HepG2 (cell line): ENCODE measurements around the gene SOCS1. TPM values are rescaled to one million over a fixed set of nuclear protein-coding genes. Genes with fewer than 3 reads are reported as not detected.
A peak's percentile ranks its signal among the peaks of the same experiment; 100 is the strongest.

Experiments
- BRCA1 ChIP-seq: sonication (generic); formaldehyde crosslinking; IDR thresholded peaks from 2 replicates; pipeline ENCODE4 v1.4.0; 2020; ENCODE audit warnings: missing genetic modification reagents
- NR2C2 ChIP-seq: sonication (generic); formaldehyde crosslinking; IDR thresholded peaks from 2 replicates; pipeline ENCODE4 v1.4.0; 2020; ENCODE audit warnings: missing genetic modification reagents, mild to moderate bottlenecking, moderate library complexity, borderline replicate concordance
- TEAD2 ChIP-seq: sonication (generic); formaldehyde crosslinking; IDR thresholded peaks from 2 replicates; pipeline ENCODE4 v1.9.0; 2021; ENCODE audit warnings: missing genetic modification reagents
- ZNF562 ChIP-seq: sonication (generic); formaldehyde crosslinking; IDR thresholded peaks from 2 replicates; pipeline ENCODE4 v1.8.0; 2022; ENCODE audit warnings: missing genetic modification reagents, borderline replicate concordance
- ZNF777 ChIP-seq: sonication (generic); formaldehyde crosslinking; IDR thresholded peaks from 2 replicates; pipeline ENCODE4 v1.4.0; 2020; ENCODE audit warnings: missing genetic modification reagents
- polyA plus RNA-seq, 8 experiments: library from polyadenylated mRNA; depleted of rRNA in 3 of 8; stranded (reverse) in 7 of 8; unstranded in 1 of 8; fragments of >200 nt; fragmentation: Illumina TruSeq in 4 of 8; extraction: Trizol in 4 of 8; gene quantifications; 2 replicates each; pipeline versions ENCODE4 v1.2.1 to v1.2.3, GENCODE V29; 2011 to 2016; ENCODE audit warnings: low read depth in 4 of 8, missing spikeins in 1 of 8, mixed read lengths in 1 of 8; ENCODE audit not compliant: insufficient read depth in 1 of 8
- total RNA-seq, 5 experiments: library from RNA; depleted of rRNA; stranded (reverse); fragments of >200 nt; fragmentation: Illumina TruSeq; extraction: Trizol; gene quantifications; 2 replicates each; pipeline ENCODE4 v1.2.3, GENCODE V29; 2016; ENCODE audit warnings: low read depth in 1 of 5
- TF ChIP-seq, protein P1 (sequence below), 2 experiments: sonication (generic) in 1 of 2; formaldehyde crosslinking in 1 of 2; IDR thresholded peaks; 2 replicates each; pipeline versions ENCODE4 v1.4.0 to v1.6.1; 2016 to 2020; ENCODE audit warnings: borderline replicate concordance in 1 of 2, low read depth in 1 of 2, mild to moderate bottlenecking in 1 of 2, missing genetic modification reagents in 1 of 2
- TF ChIP-seq, protein P2 (sequence below): sonication (generic); formaldehyde crosslinking; conservative IDR thresholded peaks from 2 replicates; pipeline ENCODE4 v1.8.0; 2022; ENCODE audit warnings: low read depth, missing genetic modification reagents
- TF ChIP-seq, protein P3 (sequence below): sonication (generic); formaldehyde crosslinking; IDR thresholded peaks from 2 replicates; pipeline ENCODE4 v1.4.0; 2020; ENCODE audit warnings: missing genetic modification reagents, borderline replicate concordance
- TF ChIP-seq, protein P4 (sequence below): IDR thresholded peaks from 2 replicates; pipeline ENCODE4 v1.6.1; 2018; ENCODE audit warnings: missing genetic modification reagents
- TF ChIP-seq, protein P5 (sequence below): IDR thresholded peaks from 2 replicates; pipeline ENCODE4 v1.6.1; 2016
- TF ChIP-seq, protein P6 (sequence below): sonication (generic); formaldehyde crosslinking; IDR thresholded peaks from 2 replicates; pipeline ENCODE4 v1.8.1; 2023; ENCODE audit warnings: mild to moderate bottlenecking, missing genetic modification reagents

Gene SOCS1
- total and polyA plus RNA-seq, 2 of the 13 experiments (the other 11 are each of a cell fraction or from before 2014, with no cell fraction given): 5.3 to 6.3 TPM

DNA sequence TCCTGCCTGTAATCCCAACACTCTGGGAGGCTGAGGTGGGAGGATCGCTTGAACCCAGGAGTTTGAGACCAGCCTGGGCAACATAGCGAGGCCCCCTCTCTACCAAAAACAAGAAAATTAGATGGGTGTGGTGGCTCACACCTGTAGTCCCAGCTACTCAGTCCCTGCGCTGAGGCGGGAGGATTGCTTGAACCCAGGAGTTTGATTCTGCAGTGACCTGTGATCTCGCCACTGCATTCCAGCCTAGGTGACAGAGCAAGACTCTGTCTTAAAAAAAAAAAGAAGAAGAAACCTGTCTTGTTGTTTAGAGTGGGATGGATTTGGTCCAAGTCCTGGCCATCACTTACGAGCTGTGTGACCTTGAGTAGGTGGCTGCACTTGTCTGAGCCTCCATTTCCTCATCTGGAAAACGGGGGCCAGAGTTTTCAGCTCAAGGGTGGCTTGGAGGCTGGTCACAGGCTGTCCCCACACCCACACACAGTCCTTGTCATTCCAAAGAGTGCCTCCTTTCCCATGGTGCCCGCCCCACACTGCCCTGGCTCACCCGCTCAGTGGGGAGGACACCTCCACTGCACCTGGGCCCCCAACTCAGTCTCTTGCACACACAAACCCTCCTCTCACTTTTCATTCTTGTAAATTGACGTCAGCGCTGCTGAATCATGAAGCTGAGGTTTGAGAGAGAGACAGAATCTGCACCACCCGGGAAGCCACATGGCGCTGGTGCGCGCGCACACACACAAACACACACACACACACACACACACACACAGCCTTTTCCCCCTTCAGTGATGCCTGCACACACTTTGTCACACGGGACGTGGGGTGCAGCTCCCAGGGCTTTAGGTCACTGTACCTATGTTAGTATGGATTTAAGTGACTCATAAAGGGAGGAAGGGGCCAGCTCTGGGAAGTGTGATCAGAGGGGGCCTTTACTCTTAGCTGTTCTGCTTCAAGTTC is 4.2 kb downstream of the SOCS1 start (continued):
- TF ChIP-seq, protein P1, sequence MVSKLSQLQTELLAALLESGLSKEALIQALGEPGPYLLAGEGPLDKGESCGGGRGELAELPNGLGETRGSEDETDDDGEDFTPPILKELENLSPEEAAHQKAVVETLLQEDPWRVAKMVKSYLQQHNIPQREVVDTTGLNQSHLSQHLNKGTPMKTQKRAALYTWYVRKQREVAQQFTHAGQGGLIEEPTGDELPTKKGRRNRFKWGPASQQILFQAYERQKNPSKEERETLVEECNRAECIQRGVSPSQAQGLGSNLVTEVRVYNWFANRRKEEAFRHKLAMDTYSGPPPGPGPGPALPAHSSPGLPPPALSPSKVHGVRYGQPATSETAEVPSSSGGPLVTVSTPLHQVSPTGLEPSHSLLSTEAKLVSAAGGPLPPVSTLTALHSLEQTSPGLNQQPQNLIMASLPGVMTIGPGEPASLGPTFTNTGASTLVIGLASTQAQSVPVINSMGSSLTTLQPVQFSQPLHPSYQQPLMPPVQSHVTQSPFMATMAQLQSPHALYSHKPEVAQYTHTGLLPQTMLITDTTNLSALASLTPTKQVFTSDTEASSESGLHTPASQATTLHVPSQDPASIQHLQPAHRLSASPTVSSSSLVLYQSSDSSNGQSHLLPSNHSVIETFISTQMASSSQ (IDR thresholded peaks at IDR 0.05; ENCODE audit: low read depth): no peak
- TF ChIP-seq, protein P1 (CRISPR knock-in tag; IDR thresholded peaks at IDR 0.05; ENCODE audit: borderline replicate concordance): no peak
- TF ChIP-seq ZNF562 (no peak), BRCA1 (CRISPR knock-in tag) (no peak), NR2C2 (CRISPR knock-in tag) (no peak), ZNF777 (CRISPR knock-in tag) (no peak), TEAD2 (CRISPR knock-in tag) (no peak)
- TF ChIP-seq, protein P2, sequence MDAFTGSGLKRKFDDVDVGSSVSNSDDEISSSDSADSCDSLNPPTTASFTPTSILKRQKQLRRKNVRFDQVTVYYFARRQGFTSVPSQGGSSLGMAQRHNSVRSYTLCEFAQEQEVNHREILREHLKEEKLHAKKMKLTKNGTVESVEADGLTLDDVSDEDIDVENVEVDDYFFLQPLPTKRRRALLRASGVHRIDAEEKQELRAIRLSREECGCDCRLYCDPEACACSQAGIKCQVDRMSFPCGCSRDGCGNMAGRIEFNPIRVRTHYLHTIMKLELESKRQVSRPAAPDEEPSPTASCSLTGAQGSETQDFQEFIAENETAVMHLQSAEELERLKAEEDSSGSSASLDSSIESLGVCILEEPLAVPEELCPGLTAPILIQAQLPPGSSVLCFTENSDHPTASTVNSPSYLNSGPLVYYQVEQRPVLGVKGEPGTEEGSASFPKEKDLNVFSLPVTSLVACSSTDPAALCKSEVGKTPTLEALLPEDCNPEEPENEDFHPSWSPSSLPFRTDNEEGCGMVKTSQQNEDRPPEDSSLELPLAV (CRISPR knock-in tag): no peak
- TF ChIP-seq, protein P3, sequence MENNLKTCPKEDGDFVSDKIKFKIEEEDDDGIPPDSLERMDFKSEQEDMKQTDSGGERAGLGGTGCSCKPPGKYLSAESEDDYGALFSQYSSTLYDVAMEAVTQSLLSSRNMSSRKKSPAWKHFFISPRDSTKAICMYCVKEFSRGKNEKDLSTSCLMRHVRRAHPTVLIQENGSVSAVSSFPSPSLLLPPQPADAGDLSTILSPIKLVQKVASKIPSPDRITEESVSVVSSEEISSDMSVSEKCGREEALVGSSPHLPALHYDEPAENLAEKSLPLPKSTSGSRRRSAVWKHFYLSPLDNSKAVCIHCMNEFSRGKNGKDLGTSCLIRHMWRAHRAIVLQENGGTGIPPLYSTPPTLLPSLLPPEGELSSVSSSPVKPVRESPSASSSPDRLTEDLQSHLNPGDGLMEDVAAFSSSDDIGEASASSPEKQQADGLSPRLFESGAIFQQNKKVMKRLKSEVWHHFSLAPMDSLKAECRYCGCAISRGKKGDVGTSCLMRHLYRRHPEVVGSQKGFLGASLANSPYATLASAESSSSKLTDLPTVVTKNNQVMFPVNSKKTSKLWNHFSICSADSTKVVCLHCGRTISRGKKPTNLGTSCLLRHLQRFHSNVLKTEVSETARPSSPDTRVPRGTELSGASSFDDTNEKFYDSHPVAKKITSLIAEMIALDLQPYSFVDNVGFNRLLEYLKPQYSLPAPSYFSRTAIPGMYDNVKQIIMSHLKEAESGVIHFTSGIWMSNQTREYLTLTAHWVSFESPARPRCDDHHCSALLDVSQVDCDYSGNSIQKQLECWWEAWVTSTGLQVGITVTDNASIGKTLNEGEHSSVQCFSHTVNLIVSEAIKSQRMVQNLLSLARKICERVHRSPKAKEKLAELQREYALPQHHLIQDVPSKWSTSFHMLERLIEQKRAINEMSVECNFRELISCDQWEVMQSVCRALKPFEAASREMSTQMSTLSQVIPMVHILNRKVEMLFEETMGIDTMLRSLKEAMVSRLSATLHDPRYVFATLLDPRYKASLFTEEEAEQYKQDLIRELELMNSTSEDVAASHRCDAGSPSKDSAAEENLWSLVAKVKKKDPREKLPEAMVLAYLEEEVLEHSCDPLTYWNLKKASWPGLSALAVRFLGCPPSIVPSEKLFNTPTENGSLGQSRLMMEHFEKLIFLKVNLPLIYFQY (CRISPR knock-in tag): 0 out of 2 replicates have a peak, but pooled peaks have one; percentile 27
- TF ChIP-seq, protein P4, sequence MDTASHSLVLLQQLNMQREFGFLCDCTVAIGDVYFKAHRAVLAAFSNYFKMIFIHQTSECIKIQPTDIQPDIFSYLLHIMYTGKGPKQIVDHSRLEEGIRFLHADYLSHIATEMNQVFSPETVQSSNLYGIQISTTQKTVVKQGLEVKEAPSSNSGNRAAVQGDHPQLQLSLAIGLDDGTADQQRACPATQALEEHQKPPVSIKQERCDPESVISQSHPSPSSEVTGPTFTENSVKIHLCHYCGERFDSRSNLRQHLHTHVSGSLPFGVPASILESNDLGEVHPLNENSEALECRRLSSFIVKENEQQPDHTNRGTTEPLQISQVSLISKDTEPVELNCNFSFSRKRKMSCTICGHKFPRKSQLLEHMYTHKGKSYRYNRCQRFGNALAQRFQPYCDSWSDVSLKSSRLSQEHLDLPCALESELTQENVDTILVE (CRISPR knock-in tag): no peak
- TF ChIP-seq, protein P5, sequence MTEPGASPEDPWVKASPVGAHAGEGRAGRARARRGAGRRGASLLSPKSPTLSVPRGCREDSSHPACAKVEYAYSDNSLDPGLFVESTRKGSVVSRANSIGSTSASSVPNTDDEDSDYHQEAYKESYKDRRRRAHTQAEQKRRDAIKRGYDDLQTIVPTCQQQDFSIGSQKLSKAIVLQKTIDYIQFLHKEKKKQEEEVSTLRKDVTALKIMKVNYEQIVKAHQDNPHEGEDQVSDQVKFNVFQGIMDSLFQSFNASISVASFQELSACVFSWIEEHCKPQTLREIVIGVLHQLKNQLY: no peak
- TF ChIP-seq, protein P6, sequence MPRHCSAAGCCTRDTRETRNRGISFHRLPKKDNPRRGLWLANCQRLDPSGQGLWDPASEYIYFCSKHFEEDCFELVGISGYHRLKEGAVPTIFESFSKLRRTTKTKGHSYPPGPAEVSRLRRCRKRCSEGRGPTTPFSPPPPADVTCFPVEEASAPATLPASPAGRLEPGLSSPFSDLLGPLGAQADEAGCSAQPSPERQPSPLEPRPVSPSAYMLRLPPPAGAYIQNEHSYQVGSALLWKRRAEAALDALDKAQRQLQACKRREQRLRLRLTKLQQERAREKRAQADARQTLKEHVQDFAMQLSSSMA: no peak
